ENCODE measurements around the gene TOP3B.
A peak's percentile ranks its signal among the peaks of the same experiment; 100 is the strongest.

The TOP3B gene, protein sequence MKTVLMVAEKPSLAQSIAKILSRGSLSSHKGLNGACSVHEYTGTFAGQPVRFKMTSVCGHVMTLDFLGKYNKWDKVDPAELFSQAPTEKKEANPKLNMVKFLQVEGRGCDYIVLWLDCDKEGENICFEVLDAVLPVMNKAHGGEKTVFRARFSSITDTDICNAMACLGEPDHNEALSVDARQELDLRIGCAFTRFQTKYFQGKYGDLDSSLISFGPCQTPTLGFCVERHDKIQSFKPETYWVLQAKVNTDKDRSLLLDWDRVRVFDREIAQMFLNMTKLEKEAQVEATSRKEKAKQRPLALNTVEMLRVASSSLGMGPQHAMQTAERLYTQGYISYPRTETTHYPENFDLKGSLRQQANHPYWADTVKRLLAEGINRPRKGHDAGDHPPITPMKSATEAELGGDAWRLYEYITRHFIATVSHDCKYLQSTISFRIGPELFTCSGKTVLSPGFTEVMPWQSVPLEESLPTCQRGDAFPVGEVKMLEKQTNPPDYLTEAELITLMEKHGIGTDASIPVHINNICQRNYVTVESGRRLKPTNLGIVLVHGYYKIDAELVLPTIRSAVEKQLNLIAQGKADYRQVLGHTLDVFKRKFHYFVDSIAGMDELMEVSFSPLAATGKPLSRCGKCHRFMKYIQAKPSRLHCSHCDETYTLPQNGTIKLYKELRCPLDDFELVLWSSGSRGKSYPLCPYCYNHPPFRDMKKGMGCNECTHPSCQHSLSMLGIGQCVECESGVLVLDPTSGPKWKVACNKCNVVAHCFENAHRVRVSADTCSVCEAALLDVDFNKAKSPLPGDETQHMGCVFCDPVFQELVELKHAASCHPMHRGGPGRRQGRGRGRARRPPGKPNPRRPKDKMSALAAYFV

DNA sequence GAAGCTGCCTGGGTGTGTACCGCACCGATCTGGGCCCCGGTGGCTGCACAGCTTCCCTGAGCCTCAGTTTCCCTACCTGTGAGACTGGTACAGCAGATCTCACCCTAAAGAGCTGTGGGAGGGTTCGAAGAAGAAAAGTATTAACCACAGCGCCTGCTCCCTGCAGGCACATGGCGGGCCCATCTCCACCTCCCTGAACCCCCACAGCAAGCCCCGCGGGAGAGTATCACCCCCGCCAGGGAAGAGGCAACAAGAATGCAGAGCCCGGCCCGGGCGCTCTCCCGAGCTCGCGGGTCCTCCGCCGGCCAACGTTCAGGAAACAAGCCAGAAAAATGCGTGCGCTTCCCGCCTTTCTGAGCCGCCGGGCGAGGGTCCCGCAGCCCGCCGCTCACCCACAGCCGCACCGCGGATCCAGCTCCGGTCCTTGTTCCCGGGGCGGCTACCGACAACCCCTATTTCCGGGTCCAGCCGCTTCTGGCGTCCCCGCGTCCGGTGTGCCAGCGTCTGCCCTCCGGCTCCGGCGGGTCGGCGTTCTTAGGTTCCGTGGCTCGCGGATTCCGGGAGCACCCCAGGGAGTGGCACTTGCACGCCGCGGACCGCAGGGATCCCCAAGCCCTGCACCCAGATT lies at the start of gene TOP3B:
TOP3B (minus strand) TSS at position 450 of the 628 bp plus-strand sequence. CDS start 7,078 bp downstream, outside the sequence.
- DNase-seq (ENCODE audit: low spot score), result peak; percentile 80

DNA sequence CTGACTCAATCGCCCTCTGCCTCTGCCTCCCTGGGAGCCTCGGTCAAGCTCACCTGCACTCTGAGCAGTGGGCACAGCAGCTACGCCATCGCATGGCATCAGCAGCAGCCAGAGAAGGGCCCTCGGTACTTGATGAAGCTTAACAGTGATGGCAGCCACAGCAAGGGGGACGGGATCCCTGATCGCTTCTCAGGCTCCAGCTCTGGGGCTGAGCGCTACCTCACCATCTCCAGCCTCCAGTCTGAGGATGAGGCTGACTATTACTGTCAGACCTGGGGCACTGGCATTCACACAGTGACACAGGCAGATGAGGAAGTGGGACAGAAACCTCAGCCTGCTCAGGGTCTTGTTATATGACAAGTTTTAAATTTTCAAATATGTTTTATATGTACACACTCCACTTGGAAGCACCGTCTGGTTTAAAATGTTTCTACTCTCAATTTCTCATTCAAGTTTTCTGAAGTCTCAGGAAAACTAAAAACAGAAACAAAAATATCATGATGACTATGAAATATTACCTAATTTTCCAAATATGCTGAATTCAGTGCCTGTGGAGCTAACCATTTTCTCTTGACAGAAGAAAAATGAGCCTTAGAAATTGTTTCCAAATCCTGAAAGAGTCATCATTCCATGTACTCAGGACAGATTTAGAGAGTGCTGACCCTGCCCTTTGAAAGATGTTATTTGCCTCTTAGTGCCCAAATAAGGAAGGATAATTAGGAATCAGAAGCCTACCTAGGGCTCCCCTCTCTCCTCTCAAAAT lies 48.8 kb upstream of the TOP3B start:
- DNase-seq (ENCODE audit: low spot score), result no peak

DNA sequence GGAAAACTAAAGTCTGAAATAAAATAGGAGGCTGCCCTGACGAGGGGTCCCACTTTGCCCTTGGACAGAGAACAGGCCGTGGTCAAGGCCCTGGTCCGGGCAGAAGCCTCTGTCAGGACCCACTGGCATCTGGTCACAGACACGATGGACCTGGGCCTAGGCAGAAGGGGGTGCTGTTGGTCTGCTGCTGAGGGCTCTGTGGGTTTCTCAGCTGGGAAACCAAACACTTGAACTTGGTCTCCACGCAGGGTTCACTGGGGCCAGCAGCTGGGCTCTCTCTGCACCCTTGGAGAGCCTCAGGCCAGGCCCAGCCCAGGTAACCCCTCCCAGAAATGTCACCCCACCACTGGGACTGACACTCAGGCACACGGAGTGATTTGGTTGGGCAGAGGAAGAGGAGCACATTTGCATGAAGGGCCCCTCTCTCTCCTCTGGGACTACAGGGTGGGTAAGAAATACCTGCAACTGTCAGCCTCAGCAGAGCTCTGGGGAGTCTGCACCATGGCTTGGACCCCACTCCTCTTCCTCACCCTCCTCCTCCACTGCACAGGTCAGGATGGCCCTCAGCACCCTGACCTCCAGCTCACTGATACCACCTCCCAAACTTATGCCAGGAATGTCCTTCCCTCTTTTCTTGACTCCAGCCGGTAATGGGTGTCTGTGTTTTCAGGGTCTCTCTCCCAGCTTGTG lies 48.1 kb upstream of the TOP3B start:
- DNase-seq (ENCODE audit: low spot score), result no peak

DNA sequence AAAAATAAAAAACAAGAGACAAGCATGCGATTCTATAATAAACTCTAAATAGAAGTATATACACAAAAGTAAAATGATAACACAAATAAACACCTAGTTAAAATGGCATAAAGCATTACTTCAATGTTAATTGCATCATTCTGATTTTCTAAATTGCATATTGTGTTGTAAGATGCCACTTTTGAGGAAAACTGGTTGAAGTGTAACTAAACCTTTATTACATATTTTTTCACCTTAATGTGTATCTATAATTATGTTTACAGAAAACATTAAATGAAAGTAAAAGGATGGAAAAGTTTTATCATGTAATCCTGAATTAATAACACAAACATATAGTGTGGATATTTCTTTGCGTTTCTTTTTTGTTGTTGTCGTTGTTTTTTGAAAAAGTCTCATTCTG lies 45.4 kb upstream of the TOP3B start:
- DNase-seq (ENCODE audit: low spot score), result no peak

DNA sequence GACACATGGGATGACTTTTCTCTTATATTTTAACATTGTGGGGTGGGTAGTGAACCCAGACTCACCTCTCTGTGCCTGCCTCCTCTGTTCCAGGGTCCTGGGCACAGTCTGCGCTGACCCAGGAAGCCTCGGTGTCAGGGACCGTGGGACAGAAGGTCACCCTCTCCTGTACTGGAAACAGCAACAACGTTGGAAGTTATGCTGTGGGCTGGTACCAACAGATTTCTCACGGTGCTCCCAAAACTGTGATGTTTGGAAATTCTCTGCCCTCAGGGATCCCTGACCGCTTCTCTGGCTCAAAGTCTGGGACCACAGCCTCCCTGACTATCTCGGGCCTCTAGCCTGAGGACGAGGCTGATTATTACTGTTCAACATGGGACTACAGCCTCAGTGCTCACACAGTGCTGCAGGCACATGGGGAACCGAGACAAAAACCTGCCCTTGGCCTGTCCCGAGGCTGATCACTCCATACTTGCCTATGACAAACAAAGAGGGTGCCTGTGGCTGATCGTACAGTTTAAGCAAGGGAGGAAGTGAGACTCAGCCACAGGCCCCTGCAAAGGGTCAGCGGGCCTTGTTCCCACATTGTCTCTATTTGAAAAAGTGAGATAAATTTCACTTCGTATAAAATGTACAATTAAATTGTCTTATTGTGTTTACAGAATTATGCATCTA lies 43.7 kb upstream of the TOP3B start:
- DNase-seq (ENCODE audit: low spot score), result no peak

DNA sequence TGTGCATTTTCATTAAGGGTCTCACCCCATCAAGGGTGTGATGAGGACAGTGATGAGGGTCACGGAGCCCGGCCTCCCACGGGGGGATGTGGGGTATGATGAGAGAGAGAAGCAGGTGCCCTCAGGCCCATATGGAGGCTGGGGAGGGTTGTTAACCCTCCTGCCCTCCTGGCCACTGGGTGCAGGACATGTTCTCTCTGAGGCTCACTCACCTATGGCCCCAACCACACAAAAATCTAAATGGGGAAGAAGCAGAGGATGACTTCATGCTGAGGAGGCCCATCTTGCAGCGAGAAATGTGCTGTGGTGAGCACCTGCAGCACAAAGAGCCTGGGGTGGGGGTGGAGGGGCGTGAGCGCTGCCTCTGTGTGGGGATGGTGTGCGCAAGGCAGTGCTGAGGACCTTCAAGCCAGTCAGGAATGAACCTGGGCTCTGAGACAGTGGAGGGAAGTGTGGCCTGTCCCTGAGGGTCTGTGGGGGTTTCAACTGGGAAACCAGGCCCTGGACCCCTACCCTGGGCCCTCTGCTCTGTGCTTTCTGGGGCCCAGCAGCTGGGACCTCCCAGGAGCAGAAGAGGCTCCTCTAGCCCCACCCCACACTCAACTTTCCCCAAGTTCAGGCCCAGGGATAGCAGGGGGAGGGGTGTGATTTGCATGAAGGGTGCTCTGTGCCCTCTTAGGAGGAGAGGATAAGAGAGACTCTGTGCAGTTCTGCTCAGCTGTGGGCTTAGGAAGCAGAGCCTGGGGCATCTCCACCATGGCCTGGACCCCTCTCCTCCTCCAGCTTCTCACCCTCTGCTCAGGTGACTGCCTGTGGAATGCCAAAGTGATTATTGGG lies 43.0 kb upstream of the TOP3B start:
- DNase-seq (ENCODE audit: low spot score), result no peak

DNA sequence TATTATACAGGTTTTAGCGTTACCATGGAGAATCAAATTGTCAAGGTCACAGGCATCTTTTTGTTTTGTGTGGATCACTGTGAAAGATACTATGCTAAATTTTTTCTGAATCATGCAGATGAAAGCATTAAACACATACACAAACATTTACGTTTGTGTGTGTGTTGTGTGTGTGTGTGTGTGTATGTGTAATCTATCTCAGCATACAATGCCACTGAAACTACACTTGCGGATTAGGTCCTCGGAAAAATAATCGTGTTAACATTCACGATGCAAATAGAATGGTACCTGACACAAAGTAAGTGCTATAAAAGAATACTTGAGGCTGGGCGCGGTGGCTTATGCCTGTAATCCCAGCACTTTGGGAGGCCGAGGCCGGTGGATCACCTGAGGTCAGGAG lies 41.9 kb upstream of the TOP3B start:
- DNase-seq (ENCODE audit: low spot score), result no peak

DNA sequence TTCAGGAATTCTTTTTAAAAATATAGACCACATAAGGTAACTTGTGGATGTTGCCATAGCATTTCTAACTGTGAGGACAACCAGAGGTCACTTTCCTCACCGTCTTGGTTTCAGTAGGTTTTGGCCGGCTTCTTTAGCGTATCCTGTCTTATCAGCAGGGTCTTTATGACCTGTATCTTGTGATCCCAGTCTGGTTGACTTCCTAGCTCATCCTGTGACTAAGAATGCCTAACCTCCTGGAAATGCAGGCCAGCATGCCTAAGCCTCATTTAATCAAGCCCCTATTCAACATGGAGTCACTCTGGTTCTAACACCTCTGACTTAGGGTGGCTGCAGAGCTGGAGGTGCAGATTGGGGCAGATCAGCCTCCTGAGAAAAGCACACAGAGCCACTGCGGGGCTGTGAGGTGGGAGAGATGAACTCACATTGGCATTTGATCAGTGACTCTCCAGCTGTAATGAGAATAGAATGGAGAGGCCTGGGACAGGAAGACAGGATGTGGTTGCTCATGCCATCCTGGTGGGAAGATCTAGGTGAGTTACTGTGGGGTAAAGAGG lies 41.1 kb upstream of the TOP3B start:
- no peak for DNase-seq (ENCODE audit: low spot score)

DNA sequence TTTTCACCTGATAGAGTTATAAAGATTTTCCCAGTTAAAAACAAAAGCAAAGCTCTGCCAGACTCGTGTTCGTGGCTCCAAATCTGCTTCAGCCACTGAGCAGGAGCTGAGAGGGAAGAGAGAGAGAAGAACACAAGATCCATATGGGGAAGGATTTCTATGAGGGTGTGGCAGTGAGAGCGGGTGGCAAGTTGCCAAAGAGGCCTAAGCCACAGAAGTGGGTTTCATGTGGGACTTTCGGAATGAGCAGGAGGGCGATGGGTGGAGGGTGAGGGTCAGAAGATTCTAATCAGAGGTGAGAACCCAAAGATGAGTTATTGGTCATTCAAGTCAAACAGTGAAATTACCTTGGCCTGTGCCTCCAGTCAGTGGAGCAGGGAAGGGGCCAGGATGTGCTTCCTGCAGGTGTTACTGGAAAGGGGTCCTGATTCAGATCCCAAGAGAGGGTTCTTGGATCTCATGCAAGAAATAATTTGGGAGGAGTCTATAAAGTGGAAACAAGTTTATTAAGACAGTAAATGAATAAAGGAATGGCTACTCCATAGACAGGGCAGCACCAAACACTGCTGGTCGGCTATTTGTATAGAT lies 40.5 kb upstream of the TOP3B start:
- no peak for DNase-seq (ENCODE audit: low spot score)

DNA sequence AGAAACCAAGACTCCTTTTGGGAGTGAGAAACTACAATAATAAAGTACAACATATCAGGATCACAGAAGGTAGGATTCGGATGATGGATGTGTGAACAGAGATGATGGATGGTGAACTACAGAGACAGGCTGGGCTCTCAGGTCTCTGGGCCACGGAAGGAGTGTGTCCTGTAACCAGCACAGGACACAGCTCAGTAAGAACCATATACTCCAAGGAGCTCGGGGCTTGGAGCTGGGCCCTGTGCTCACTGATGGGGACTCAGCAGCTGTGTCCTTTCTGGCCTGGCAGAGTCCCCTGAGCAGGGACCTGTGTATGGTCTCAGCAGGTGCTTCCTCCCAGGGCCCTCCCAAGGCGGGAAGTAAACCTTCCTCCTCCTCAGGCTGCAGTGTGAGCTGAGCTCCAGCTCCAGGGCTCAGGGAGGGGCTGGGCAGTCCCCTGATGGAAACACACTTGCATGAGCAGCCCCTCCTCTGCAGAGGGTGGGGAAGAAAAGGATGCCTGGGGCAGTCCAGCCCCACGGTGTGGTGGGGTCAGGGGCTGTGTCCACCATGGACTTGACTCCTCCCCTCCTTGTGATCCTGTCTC lies 39.8 kb upstream of the TOP3B start:
- DNase-seq (ENCODE audit: low spot score), result no peak

DNA sequence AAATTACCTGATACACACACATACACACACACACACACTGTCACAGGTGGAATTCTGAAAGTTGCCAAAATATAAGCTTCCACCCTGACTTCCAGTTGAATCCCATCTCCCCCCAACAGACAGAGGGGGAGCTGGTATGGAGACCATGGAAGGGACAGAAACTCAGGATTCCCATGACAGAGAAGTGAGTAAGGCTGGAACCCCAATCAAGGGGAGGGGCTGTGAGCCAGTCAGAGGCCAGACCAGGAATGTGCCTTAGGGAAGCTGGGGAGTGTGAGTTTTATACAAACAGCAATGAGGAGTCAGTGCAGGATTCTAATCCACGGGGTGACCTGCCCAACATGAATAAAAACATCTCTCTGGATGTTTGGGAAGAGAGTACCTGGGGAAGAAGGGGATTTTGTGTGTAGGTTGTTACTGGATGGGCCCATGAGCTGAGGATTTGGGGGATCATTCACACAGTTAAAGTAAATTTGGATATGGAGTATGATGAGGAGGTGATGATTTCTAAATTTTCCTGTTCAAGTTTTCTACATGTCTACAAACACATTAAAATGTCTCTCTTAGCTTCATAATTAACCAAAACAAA lies 38.7 kb upstream of the TOP3B start:
- no peak for DNase-seq (ENCODE audit: low spot score)

DNA sequence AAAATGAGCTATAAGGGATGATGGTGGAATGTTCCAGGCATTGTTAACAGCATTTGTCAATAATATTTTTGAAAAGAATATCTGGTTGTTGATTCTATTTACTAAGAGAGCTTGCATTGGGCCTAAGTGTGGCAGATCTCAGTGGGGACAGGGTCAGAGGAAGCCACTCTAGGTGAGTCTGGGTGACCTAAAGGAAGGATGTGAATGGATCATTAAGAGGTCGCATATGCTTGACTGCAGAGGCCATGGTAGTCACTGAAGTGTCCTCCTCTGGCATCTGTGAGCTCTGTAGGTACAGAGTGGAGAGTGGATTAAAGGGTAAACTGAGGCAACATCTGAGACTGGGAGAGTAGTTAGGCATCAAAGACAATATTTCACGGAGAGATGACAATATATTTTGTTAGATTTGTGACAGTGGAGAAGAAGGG lies 37.9 kb upstream of the TOP3B start:
- no peak for DNase-seq (ENCODE audit: low spot score)

DNA sequence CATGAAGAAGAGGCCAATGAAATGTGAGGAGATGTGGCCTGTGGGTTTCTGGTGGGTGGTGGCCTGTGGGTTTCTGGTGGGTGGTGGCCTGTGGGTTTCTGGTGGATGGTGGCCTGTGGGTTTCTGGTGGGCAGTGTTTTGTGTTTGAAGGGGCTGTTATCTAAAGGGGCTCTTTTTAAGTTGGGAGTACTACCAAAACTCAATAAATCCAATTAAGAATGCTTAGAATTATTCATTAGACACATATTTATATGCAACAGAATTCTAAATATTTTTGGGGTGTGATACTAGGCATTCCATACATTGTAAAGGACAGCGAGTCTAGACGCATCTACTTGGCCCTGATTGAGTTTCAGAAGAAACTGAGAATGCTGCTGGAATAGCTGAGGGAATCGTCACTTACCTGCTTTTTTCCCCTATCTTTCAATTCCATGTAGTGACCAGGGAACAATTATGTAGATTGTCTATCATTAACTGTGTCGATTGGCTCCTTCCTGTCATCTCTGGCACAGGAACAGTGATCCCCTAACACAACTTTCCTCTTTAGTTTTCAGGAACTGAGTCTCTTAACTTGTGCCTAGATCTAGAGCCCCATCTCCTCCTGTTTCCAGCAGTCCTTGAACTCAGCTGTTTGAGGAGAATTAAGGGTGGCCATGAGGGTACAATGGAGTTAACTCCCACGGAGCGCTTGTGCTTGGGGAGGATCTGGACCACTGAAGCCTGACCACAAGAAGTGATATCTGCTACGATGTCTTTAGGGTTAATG lies 37.3 kb upstream of the TOP3B start:
- no peak for DNase-seq (ENCODE audit: low spot score)

DNA sequence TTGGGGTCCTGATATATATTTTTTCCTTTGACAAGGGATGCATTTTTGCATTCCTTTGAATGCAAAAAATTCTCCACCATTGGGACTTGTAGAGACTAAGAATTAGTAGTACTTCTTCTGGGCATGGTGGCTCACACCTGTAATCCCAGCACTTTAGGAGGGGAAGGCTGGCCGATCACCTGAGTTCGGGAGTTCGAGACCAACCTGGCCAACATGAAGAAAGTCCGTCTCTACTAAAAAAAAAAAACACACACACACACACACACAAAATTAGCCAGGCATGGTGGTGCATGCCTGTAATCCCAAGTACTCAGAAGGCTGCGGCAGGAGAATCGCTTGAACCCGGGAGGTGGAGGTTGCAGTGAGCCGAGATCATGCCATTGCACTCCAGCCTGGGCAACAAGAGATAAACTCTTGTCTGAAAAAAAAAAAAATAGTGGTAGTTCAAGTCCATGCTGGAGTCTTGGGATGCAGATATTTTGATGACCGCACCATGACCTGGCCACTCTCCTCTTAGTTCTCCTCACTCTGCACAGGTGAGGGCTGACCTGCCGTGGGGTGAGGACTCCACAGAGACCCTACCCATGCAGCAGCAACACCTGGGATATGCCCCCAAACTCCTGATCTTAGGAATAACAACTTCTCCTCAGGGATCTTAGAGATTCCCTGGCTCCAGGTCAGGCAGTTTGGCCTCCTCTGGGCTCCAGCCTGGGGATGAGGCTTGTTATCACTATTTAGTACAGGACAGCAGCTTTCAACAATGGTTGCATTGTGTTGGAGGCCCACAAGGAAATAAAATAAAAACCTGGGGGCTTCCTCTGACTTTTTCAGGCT lies 36.5 kb upstream of the TOP3B start:
- no peak for DNase-seq (ENCODE audit: low spot score)

DNA sequence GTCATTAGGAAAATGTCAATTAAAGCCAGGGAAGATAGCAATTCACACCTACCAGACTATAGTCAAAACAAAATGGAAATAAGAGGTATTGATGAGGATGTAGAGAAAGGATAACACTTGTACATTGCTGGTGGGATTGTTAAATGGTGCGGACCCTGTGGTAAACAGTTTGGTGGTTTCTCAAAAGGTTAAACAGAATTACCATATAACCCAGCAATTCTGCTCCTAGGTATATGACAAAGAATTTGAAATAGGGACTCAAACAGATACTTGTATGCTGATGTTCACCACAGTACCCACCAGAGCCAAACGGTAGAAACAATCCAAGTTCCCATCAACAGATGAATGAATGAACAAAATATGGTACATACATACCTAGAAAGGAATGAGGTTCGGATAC lies 33.0 kb upstream of the TOP3B start:
- no peak for DNase-seq (ENCODE audit: low spot score)

DNA sequence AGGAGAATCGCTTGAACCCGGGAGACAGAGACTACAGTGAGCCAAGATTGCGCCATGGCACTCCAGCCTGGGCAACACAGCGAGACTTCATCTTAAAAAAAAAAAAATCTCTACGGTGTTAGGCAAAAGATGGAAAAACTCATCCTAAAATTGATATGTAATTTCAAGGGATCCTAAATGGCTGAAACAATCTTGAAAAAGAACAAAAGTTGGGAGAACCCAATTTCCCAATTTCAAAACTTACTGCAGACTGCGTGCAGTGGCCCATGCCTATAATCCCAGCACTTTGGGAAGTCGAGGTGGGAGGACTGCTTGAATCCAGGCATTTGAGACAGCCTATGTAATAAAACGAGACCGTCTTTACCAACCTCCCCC lies 31.7 kb upstream of the TOP3B start:
- DNase-seq (ENCODE audit: low spot score), result no peak
